Transverse colon (tissue), 4 donors: Measurements from ENCODE around the gene TNN. TPM values are rescaled to one million over a fixed set of nuclear protein-coding genes. Genes with fewer than 3 reads are reported as not detected.

Experiments
- DNase-seq: peaks from one replicate; pipeline ENCODE4 v3.0.0-alpha.2; 2019
- H3K27ac ChIP-seq, 4 donors: fragments of 200-600 bp; sonication (generic); 2 replicates each; pipeline ENCODE4 v1.5.1; 2016 to 2018; ENCODE audit warnings: inconsistent platforms in 4 of 4
- H3K27me3 ChIP-seq: fragments of 200-600 bp; sonication (generic); 2 replicates; pipeline ENCODE4 v1.5.1; 2017; ENCODE audit warnings: inconsistent platforms
- H3K36me3 ChIP-seq, 4 donors: fragments of 200-600 bp; sonication (generic); 2 replicates each; pipeline ENCODE4 v1.5.1; 2017 to 2019; ENCODE audit warnings: inconsistent platforms in 4 of 4
- H3K4me1 ChIP-seq, 4 donors: fragments of 200-600 bp; sonication (generic); 2 replicates each; pipeline ENCODE4 v1.5.1; 2017 to 2020; ENCODE audit warnings: inconsistent platforms in 4 of 4
- H3K4me3 ChIP-seq, 4 donors: fragments of 200-600 bp; sonication (generic); 1 replicate in 1 of 4; 2 replicates in 3 of 4; pipeline versions ENCODE4 v1.5.1 to v1.6.1; 2017 to 2019; ENCODE audit warnings: inconsistent platforms in 4 of 4
- H3K9me3 ChIP-seq, 2 donors: fragments of 200-600 bp; sonication (generic); 2 replicates each; pipeline ENCODE4 v1.5.1; 2017 to 2019; ENCODE audit warnings: inconsistent platforms in 2 of 2
- EP300 ChIP-seq: sonication (generic); formaldehyde crosslinking; IDR thresholded peaks from one replicate; pipeline ENCODE4 v1.6.1; 2017; ENCODE audit warnings: antibody characterized with exemption, low read depth
- POLR2A ChIP-seq: fragments of 450-650 bp; IDR thresholded peaks from one replicate; pipeline ENCODE4 v1.6.1; 2016; ENCODE audit warnings: antibody characterized with exemption, mild to moderate bottlenecking, moderate library complexity
- POLR2AphosphoS5 ChIP-seq, 3 donors: sonication (generic); formaldehyde crosslinking; IDR thresholded peaks; one replicate each; pipeline ENCODE4 v1.6.1; 2016; ENCODE audit warnings: antibody characterized with exemption in 3 of 3
- WGBS, 2 donors: methylation state at CpG; one replicate each; pipeline ENCODE4 v1.1.5; 2018; ENCODE audit warnings: low coverage in 1 of 2; 5-methylcytosine and 5-hydroxymethylcytosine counted together
- in situ Hi-C, 4 donors: fragments of 200-750 bp; cut with MboI; loops; one replicate each; pipeline versions ENCODE4 v1.15.0 to v1.15.1; 2017; ENCODE audit warnings: low sequenced_read_pairs in 3 of 4, low pct_ligation_motif_present in 1 of 4, low pct_unique_long_range_greater_than_20kb in 1 of 4
- intact Hi-C: fragments of 100-400 bp; cut with DNase I; formaldehyde crosslinking; loops from one replicate; pipeline ENCODE4 v1.15.1; 2023; ENCODE audit warnings: low total_unique reads
- total RNA-seq, 4 donors: library from RNA; depleted of rRNA; stranded (reverse); fragments of >200 nt; gene quantifications; one replicate each; pipeline ENCODE4 v1.1.0, GENCODE V29; 2016
- TF ChIP-seq, protein P1 (sequence below), 5 experiments: fragments of 200-600 bp in 3 of 5; fragments of 450-650 bp in 2 of 5; sonication (generic) in 3 of 5; IDR thresholded peaks; 1 replicate in 2 of 5; 2 replicates in 3 of 5; pipeline ENCODE4 v1.5.1; 2016 to 2017; ENCODE audit warnings: antibody characterized with exemption in 5 of 5, inconsistent platforms in 3 of 5, mild to moderate bottlenecking in 2 of 5, moderate library complexity in 1 of 5

TNN gene
- total RNA-seq, 4 donors from 2014 or later, result 0.14 TPM; not detected in 3

DNA sequence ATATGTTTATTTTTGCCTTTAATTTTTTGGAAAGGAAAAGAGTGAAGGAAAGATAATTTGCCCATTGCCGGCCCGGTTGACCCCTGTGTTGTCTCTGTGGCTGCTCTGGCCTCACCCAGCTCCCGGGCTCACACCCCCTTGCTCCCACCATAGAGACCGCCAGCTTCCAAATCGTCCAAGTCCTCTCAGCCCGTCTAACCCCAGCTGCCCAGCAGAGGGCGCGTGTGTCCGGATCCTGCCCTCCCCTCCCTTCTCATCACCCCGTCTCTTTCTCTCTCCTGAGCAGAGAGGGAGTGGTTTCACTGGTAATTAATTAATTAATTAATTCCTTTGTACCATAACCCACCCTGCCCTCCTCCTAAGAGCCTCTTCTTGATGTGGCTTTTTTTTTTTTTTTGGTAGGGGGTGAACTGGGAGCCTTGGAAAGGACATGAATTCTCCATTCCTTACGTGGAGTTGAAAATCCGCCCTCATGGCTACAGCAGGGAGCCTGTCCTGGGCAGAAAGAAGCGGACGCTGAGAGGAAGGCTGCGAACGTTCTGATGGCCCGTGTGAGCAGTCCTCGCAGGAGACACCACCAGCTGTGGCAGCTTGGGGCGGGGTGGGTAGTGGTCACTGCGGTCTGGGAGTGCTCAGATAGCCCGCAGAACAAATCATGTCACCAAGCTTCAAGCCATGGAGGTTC lies 79.0 kb downstream of the TNN start:
- WGBS, 2 donors, result 21 to 30% methylated on average over 14 to 21 of the region's 21 CpGs
- H3K27ac ChIP-seq, result no peak overlapping the region
- H3K4me3 ChIP-seq, result no peak overlapping the region
- peak; percentile 68 for DNase-seq
- H3K4me1 ChIP-seq, result peaks cover 0 to 7% (median 0%) of the 10 kb centered on the region in 4 donors
- peaks cover 4% of the 10 kb centered on the region for H3K27me3 ChIP-seq
- TF ChIP-seq EP300, result no peak
- no peak for TF ChIP-seq POLR2A
- TF ChIP-seq, protein P1, sequence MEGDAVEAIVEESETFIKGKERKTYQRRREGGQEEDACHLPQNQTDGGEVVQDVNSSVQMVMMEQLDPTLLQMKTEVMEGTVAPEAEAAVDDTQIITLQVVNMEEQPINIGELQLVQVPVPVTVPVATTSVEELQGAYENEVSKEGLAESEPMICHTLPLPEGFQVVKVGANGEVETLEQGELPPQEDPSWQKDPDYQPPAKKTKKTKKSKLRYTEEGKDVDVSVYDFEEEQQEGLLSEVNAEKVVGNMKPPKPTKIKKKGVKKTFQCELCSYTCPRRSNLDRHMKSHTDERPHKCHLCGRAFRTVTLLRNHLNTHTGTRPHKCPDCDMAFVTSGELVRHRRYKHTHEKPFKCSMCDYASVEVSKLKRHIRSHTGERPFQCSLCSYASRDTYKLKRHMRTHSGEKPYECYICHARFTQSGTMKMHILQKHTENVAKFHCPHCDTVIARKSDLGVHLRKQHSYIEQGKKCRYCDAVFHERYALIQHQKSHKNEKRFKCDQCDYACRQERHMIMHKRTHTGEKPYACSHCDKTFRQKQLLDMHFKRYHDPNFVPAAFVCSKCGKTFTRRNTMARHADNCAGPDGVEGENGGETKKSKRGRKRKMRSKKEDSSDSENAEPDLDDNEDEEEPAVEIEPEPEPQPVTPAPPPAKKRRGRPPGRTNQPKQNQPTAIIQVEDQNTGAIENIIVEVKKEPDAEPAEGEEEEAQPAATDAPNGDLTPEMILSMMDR (IDR thresholded peaks at IDR 0.05), result peak; percentile 64 to 85 (median 80)
- no peaks in the 10 kb centered on the region for H3K36me3 ChIP-seq
- H3K9me3 ChIP-seq, result no peaks in the 10 kb centered on the region
- in situ Hi-C loops (loop anchor here in 2 of 4 donors (25.0 kb wide), 2 partner anchors 109 to 384 kb away; no protein-coding TSS in a partner anchor), intact Hi-C loops (loop anchor here (5.0 kb wide), 1 partner anchor 114 kb away; no protein-coding TSS in a partner anchor)

DNA sequence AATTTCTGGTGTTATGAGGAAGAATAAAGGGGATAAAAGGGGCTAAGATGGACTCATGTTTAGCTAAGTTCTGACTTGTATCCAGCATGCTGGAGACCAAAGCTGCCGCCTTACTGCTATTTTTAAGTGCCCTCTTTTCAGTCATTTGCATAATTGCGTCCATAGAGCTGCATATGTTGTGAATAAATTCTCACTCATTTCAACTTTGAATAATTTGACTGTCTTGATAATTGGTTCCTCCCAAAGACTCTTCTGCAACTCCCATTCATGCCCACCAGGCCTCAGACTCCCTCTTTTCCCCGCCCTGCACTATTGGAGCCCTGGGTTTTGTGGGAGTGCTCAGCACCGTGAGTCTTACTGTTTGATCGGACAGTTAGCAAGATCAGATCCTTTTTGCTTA lies 79.9 kb downstream of the TNN start:
- H3K4me3 ChIP-seq, result no peak overlapping the region
- peaks cover 8% of the 10 kb centered on the region for H3K27me3 ChIP-seq
- H3K4me1 ChIP-seq, result peaks cover 0 to 14% (median 0%) of the 10 kb centered on the region in 4 donors
- 89 to 91% methylated on average over 3 to 5 of the region's 5 CpGs for WGBS, 2 donors
- intact Hi-C loops, result loop anchor here (5.0 kb wide), 1 partner anchor 115 kb away; no protein-coding TSS in a partner anchor
- H3K36me3 ChIP-seq, result no peaks in the 10 kb centered on the region
- H3K9me3 ChIP-seq, result no peaks in the 10 kb centered on the region
- TF ChIP-seq POLR2A, result no peak
- no peak for TF ChIP-seq POLR2AphosphoS5 (IDR thresholded peaks at IDR 0.05)
- TF ChIP-seq EP300, result no peak
- TF ChIP-seq, protein P1 (IDR thresholded peaks at IDR 0.05), result no peak
- in situ Hi-C loops, result loop anchor here in 2 of 4 donors (25.0 kb wide), 2 partner anchors 110 to 385 kb away; no protein-coding TSS in a partner anchor
- H3K27ac ChIP-seq, result no peak overlapping the region
- no peak for DNase-seq

DNA sequence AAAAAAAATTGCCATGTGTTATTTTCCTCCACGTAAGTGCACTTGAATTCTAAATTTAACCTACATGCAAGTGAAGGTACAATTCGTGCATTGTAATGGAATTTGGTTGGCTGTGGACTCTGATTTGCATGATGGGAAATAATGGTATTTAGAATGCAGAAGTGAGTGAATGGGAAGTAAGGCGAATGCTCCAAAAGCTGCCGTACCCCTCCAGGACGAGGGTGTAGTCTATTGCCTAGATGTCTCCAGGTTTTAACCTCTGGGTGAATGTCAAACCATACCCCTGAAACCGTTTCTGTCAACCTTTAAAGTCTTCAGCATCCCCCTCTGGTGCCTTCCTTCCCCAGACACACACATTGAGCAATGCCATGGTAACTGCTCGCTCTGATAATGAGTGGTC lies 80.4 kb downstream of the TNN start:
- H3K27me3 ChIP-seq, result peaks cover 12% of the 10 kb centered on the region
- TF ChIP-seq POLR2AphosphoS5 (IDR thresholded peaks at IDR 0.05) (no peak), POLR2A (no peak), EP300 (no peak)
- TF ChIP-seq, protein P1 (IDR thresholded peaks at IDR 0.05), result no peak
- in situ Hi-C loops, result loop anchor here in 2 of 4 donors (25.0 kb wide), 2 partner anchors 111 to 386 kb away; no protein-coding TSS in a partner anchor
- no peak for DNase-seq
- peaks cover 0 to 14% (median 0%) of the 10 kb centered on the region in 4 donors for H3K4me1 ChIP-seq
- H3K36me3 ChIP-seq, result no peaks in the 10 kb centered on the region
- no peaks in the 10 kb centered on the region for H3K9me3 ChIP-seq
- no peak overlapping the region for H3K4me3 ChIP-seq
- 73 to 83% methylated on average over 2 to 7 of the region's 7 CpGs for WGBS, 2 donors
- no peak overlapping the region for H3K27ac ChIP-seq
- intact Hi-C loops, result loop anchor here (5.0 kb wide), 1 partner anchor 116 kb away; no protein-coding TSS in a partner anchor

- in situ Hi-C loops, result loop anchor here in 2 of 4 donors (5.0 to 10.0 kb wide), 2 partner anchors 172 to 174 kb away; no protein-coding TSS in a partner anchor
- no peak for TF ChIP-seq POLR2AphosphoS5 (IDR thresholded peaks at IDR 0.05)
- no peak for TF ChIP-seq EP300
- TF ChIP-seq, protein P1 (IDR thresholded peaks at IDR 0.05), result no peak
- TF ChIP-seq POLR2A, result no peak
- intact Hi-C loops, result no loop called here
- Histone ChIP-seq H3K9me3 (no peaks in the 10 kb centered on the region), H3K27ac (no peak overlapping the region), H3K4me3 (no peak overlapping the region), H3K36me3 (no peaks in the 10 kb centered on the region), H3K4me1 (peaks cover 0 to 14% (median 0%) of the 10 kb centered on the region in 4 donors), H3K27me3 (peaks cover 24% of the 10 kb centered on the region)
- DNase-seq, result no peak
- 60 to 68% methylated on average over 2 to 9 of the region's 9 CpGs for WGBS, 2 donors
These were observed 83.1 kb downstream of the TNN start for GRCh38 chr1:175150596-175151319.
